Epithelial cell of esophagus (primary cell): ENCODE results near the gene SLIT2.

ENCODE experiments used
- DNase-seq: peaks from one replicate; pipeline ENCODE4 v3.0.0; 2010; ENCODE audit warnings: low read depth
- H3K4me3 ChIP-seq: 2 replicates; pipeline ENCODE4 v1.5.1; 2011; ENCODE audit warnings: mild to moderate bottlenecking, low read length, control low read depth
- CTCF ChIP-seq: IDR thresholded peaks from 2 replicates; pipeline ENCODE4 v1.5.1; 2011; ENCODE audit warnings: low read depth, mild to moderate bottlenecking, low read length, control low read depth, inconsistent platforms; ENCODE audit not compliant: insufficient read depth; ENCODE audit errors: missing control alignments

Gene SLIT2

GRCh38 chr4:20264688-20265087, 13.0 kb downstream of the SLIT2 start:
- no peak for DNase-seq
- no peak for TF ChIP-seq CTCF
- no peak overlapping the region for H3K4me3 ChIP-seq

GRCh38 chr4:20265726-20266125, 14.0 kb downstream of the SLIT2 start:
- TF ChIP-seq CTCF, result no peak
- DNase-seq, result peak; percentile 38
- H3K4me3 ChIP-seq, result no peak overlapping the region

- DNase-seq, result peak; percentile 64
- TF ChIP-seq CTCF, result no peak
- no peak overlapping the region for H3K4me3 ChIP-seq
These were observed 14.7 kb downstream of the SLIT2 start for GRCh38 chr4:20266215-20267082.

- TF ChIP-seq CTCF, result no peak
- no peak for DNase-seq
- no peak overlapping the region for H3K4me3 ChIP-seq
These were observed 16.3 kb downstream of the SLIT2 start for GRCh38 chr4:20268028-20268427.

GRCh38 chr4:20269320-20269719, 17.6 kb downstream of the SLIT2 start:
- no peak overlapping the region for H3K4me3 ChIP-seq
- no peak for DNase-seq
- no peak for TF ChIP-seq CTCF

- no peak for TF ChIP-seq CTCF
These were observed 20.2 kb downstream of the SLIT2 start for GRCh38 chr4:20271950-20272349.

GRCh38 chr4:20272411-20272872, 20.7 kb downstream of the SLIT2 start:
- peak; percentile 80 for DNase-seq
- H3K4me3 ChIP-seq, result no peak overlapping the region
- no peak for TF ChIP-seq CTCF

More at GRCh38 chr4:20271950-20272349, 20.2 kb downstream of the SLIT2 start:
- no peak overlapping the region for H3K4me3 ChIP-seq
- DNase-seq, result no peak
